Measurements from ENCODE around the gene FMN1.

- no peak for TF ChIP-seq CTCF (IDR thresholded peaks at IDR 0.05; ENCODE audit: poor library complexity, severe bottlenecking)
- no peak for TF ChIP-seq EZH2 (IDR thresholded peaks at IDR 0.05; ENCODE audit: borderline replicate concordance, insufficient read depth, low read length, poor library complexity, severe bottlenecking)
- TF ChIP-seq SMC3 (conservative IDR thresholded peaks at IDR 0.05; ENCODE audit: poor library complexity), result no peak
- no peak for TF ChIP-seq TAF1 (IDR thresholded peaks at IDR 0.05; ENCODE audit: low read depth)
Measured at GRCh38 chr15:32861174-32861573, 333.3 kb downstream of the FMN1 start.
